HUES6 (cell line): ENCODE data around the gene CTNND2.

Experiments
- H3K27ac ChIP-seq: 2 replicates; pipeline ENCODE4 v1.7.0; 2013; ENCODE audit warnings: low read depth, mild to moderate bottlenecking, low read length, inconsistent platforms
- H3K27me3 ChIP-seq: 2 replicates; pipeline ENCODE4 v1.6.1; 2013; ENCODE audit warnings: low read length; ENCODE audit not compliant: control insufficient read depth, insufficient read depth
- H3K36me3 ChIP-seq: 2 replicates; pipeline ENCODE4 v1.6.1; 2013; ENCODE audit warnings: low read length; ENCODE audit not compliant: control insufficient read depth, insufficient read depth
- H3K4me1 ChIP-seq: 2 replicates; pipeline ENCODE4 v1.6.1; 2013; ENCODE audit warnings: low read length; ENCODE audit not compliant: control insufficient read depth, insufficient read depth
- H3K4me3 ChIP-seq: 2 replicates; pipeline ENCODE4 v1.5.1; 2013; ENCODE audit warnings: low read depth, low read length
- H3K9ac ChIP-seq: one replicate; pipeline ENCODE4 v1.6.1; 2013; ENCODE audit warnings: mild to moderate bottlenecking, low read length
- H3K9me3 ChIP-seq: 2 replicates; pipeline ENCODE4 v1.6.1; 2013; ENCODE audit warnings: low read depth, low read length; ENCODE audit not compliant: control insufficient read depth, insufficient read depth

The CTNND2 gene

GRCh38 chr5:11815916-11816315, 88.3 kb downstream of the CTNND2 start:
- no peaks in the 10 kb centered on the region for H3K9me3 ChIP-seq
- no peak overlapping the region for H3K9ac ChIP-seq
- H3K27me3 ChIP-seq, result no peaks in the 10 kb centered on the region
- H3K27ac ChIP-seq, result no peak overlapping the region
- no peak overlapping the region for H3K4me3 ChIP-seq
- H3K4me1 ChIP-seq, result peaks cover 6% of the 10 kb centered on the region; the same call in 1 of the 2 replicates
- H3K36me3 ChIP-seq, result no peaks in the 10 kb centered on the region

DNA sequence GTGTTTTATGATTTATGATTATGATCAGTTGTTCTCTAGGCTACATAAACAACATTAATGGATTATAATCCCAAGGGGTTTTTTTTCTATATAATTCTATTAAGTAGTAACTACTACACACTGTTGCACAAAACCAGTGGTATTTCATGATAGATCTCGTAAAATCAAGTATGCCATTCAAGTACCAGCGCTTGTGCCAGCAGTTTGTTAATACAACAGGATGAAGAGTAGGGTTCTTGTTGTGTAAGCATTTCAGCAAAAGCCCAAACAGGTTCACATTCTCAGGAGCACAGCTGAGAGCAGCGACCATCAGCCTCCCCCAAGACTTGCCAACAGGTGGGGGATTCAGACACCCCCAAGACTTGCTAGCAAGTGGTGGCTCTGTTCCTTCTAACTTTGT, 88.8 kb downstream of the CTNND2 start:
- no peaks in the 10 kb centered on the region for H3K9me3 ChIP-seq
- no peaks in the 10 kb centered on the region for H3K36me3 ChIP-seq
- H3K4me1 ChIP-seq, result peaks cover 6% of the 10 kb centered on the region; the same call in 1 of the 2 replicates
- H3K27ac ChIP-seq, result no peak overlapping the region
- no peak overlapping the region for H3K4me3 ChIP-seq
- H3K27me3 ChIP-seq, result no peaks in the 10 kb centered on the region
- no peak overlapping the region for H3K9ac ChIP-seq

GRCh38 chr5:11814373-11814772, 89.9 kb downstream of the CTNND2 start:
- Histone ChIP-seq H3K36me3 (no peaks in the 10 kb centered on the region), H3K9ac (no peak overlapping the region), H3K9me3 (no peaks in the 10 kb centered on the region), H3K4me1 (peaks cover 6% of the 10 kb centered on the region; the same call in 1 of the 2 replicates), H3K4me3 (no peak overlapping the region), H3K27ac (no peak overlapping the region), H3K27me3 (no peaks in the 10 kb centered on the region)

GRCh38 chr5:11809407-11809806, 94.8 kb downstream of the CTNND2 start:
- Histone ChIP-seq H3K4me3 (no peak overlapping the region), H3K27ac (no peak overlapping the region), H3K4me1 (peaks cover 11% of the 10 kb centered on the region; the same call in 1 of the 2 replicates), H3K27me3 (no peaks in the 10 kb centered on the region), H3K36me3 (no peaks in the 10 kb centered on the region), H3K9me3 (no peaks in the 10 kb centered on the region), H3K9ac (no peak overlapping the region)

- Histone ChIP-seq H3K4me3 (no peak overlapping the region), H3K27me3 (no peaks in the 10 kb centered on the region), H3K9me3 (no peaks in the 10 kb centered on the region), H3K4me1 (peaks cover 6% of the 10 kb centered on the region; the same call in 1 of the 2 replicates), H3K27ac (no peak overlapping the region), H3K36me3 (no peaks in the 10 kb centered on the region), H3K9ac (no peak overlapping the region)
These were observed 100.8 kb downstream of the CTNND2 start for GRCh38 chr5:11803436-11803835.

DNA sequence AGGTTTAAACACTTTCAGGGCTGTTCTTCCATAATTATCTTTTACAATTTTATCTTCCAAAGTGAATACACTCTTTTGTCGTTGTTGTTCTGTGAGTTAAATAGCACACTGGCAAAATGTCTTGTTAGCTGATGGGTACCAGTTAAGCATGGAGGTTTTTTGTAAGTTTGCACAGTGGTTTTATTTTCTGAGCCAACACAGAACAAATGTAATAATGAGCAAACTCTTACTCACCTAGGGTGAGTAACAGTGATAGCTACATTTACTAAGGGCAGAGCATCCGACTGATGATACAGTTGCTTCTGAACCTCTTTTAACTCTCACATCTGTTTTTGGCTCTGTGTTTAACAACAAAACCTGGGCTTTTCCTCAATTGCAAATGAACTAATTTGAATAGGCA, 103.2 kb downstream of the CTNND2 start:
- Histone ChIP-seq H3K4me3 (no peak overlapping the region), H3K27ac (no peak overlapping the region), H3K9ac (no peak overlapping the region), H3K9me3 (no peaks in the 10 kb centered on the region), H3K27me3 (no peaks in the 10 kb centered on the region), H3K4me1 (peaks cover 6% of the 10 kb centered on the region; the same call in 1 of the 2 replicates), H3K36me3 (no peaks in the 10 kb centered on the region)

DNA sequence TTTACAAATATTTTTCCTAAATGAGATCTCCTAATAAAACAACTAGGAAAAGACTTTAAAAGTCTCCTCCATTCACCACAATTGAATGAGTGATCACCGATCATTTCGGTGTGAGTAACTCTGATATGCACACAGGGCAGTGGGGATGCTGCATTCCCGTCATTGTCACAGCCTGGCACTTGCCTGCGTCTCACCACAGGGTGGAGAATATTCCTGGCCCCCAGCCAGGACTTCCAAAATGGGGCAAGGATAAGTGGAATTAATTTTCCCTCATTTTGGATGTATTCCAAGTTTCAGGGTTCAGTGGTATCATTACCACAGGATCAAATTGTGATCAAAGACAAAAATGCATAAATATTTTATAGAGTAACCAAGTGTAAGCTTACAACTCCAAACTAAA, 107.1 kb downstream of the CTNND2 start:
- no peaks in the 10 kb centered on the region for H3K27me3 ChIP-seq
- H3K36me3 ChIP-seq, result no peaks in the 10 kb centered on the region
- no peaks in the 10 kb centered on the region for H3K4me1 ChIP-seq
- H3K9me3 ChIP-seq, result no peaks in the 10 kb centered on the region
- H3K9ac ChIP-seq, result no peak overlapping the region
- H3K27ac ChIP-seq, result no peak overlapping the region
- no peak overlapping the region for H3K4me3 ChIP-seq

GRCh38 chr5:11793396-11793795, 110.8 kb downstream of the CTNND2 start:
- no peaks in the 10 kb centered on the region for H3K9me3 ChIP-seq
- H3K27me3 ChIP-seq, result no peaks in the 10 kb centered on the region
- no peaks in the 10 kb centered on the region for H3K36me3 ChIP-seq
- 0 out of 2 replicates have a peak, but pooled peaks cover 2% of the 10 kb centered on the region for H3K4me1 ChIP-seq
- no peak overlapping the region for H3K4me3 ChIP-seq
- no peak overlapping the region for H3K9ac ChIP-seq
- H3K27ac ChIP-seq, result no peak overlapping the region

GRCh38 chr5:11792621-11793020, 111.6 kb downstream of the CTNND2 start:
- Histone ChIP-seq H3K36me3 (no peaks in the 10 kb centered on the region), H3K4me3 (no peak overlapping the region), H3K4me1 (0 out of 2 replicates have a peak, but pooled peaks cover 2% of the 10 kb centered on the region), H3K27ac (no peak overlapping the region), H3K9ac (no peak overlapping the region), H3K9me3 (no peaks in the 10 kb centered on the region), H3K27me3 (no peaks in the 10 kb centered on the region)

- H3K9ac ChIP-seq, result no peak overlapping the region
- H3K27ac ChIP-seq, result no peak overlapping the region
These were observed 112.5 kb downstream of the CTNND2 start for GRCh38 chr5:11791792-11792191.

GRCh38 chr5:11790201-11790600, 114.0 kb downstream of the CTNND2 start:
- Histone ChIP-seq H3K27ac (no peak overlapping the region), H3K4me1 (0 out of 2 replicates have a peak, but pooled peaks cover 2% of the 10 kb centered on the region), H3K36me3 (no peaks in the 10 kb centered on the region), H3K9me3 (no peaks in the 10 kb centered on the region), H3K9ac (no peak overlapping the region), H3K4me3 (no peak overlapping the region), H3K27me3 (no peaks in the 10 kb centered on the region)

More at GRCh38 chr5:11791792-11792191, 112.5 kb downstream of the CTNND2 start:
- H3K4me3 ChIP-seq, result no peak overlapping the region
- no peaks in the 10 kb centered on the region for H3K9me3 ChIP-seq
- H3K4me1 ChIP-seq, result 0 out of 2 replicates have a peak, but pooled peaks cover 2% of the 10 kb centered on the region
- no peaks in the 10 kb centered on the region for H3K36me3 ChIP-seq
- H3K27me3 ChIP-seq, result no peaks in the 10 kb centered on the region
